ENCODE measurements around the gene CRIM1. TPM values are rescaled to one million over a fixed set of nuclear protein-coding genes. Genes with fewer than 3 reads are reported as not detected.

Gene CRIM1
- polyA plus RNA-seq, 2 of the 4 experiments (the other 2 are of a cell fraction): 127 to 208 TPM

DNA sequence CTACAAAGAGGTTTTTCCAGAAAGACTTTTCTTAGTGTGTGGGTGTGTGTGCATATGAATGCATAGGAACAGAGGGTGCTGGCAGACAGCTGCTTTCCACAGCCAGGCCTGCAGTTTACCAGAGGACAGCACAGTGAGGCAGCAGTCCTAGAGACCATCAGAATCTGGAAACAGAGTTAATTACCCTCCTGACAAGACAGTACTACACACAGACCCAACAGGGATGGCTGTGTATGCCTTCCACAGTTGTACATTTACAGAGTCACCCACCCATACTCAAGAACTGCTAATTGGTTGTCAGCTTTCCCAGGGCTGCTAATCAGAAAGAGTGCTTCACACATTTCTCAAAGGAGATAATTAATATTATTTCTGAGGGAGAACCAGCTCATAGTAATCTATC is 137.7 kb downstream of the CRIM1 start:
- POLR2A ChIA-PET: no interaction called here
- H3K4me2 ChIP-seq: 0 out of 3 replicates have a peak overlapping the region, but pooled peaks have one; percentile 15
- FAIRE-seq (no peak), DNase-seq (ENCODE audit: low read depth in 1 of 2, low spot score in 1 of 2) (no peak), ATAC-seq (peak in 1 of 2 experiments; percentile 17; a peak in 3 of 6 replicates)
- peak overlapping the region; percentile 11 to 63; a peak in 5 of 6 replicates for H3K27ac ChIP-seq
- CTCF ChIA-PET: interaction anchor here (1.0 to 2.0 kb wide), 5 partner anchors 10 to 34 kb away, joined by 3 to 7 read pairs (median 5); no protein-coding TSS in a partner anchor
- TF ChIP-seq, protein P1, sequence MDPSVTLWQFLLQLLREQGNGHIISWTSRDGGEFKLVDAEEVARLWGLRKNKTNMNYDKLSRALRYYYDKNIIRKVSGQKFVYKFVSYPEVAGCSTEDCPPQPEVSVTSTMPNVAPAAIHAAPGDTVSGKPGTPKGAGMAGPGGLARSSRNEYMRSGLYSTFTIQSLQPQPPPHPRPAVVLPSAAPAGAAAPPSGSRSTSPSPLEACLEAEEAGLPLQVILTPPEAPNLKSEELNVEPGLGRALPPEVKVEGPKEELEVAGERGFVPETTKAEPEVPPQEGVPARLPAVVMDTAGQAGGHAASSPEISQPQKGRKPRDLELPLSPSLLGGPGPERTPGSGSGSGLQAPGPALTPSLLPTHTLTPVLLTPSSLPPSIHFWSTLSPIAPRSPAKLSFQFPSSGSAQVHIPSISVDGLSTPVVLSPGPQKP (IDR thresholded peaks at IDR 0.05; ENCODE audit: low read depth, low read length): no peak
- TF ChIP-seq, protein P2, sequence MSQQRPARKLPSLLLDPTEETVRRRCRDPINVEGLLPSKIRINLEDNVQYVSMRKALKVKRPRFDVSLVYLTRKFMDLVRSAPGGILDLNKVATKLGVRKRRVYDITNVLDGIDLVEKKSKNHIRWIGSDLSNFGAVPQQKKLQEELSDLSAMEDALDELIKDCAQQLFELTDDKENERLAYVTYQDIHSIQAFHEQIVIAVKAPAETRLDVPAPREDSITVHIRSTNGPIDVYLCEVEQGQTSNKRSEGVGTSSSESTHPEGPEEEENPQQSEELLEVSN (IDR thresholded peaks at IDR 0.05; ENCODE audit: borderline replicate concordance, low read depth): no peak
- TF ChIP-seq HEYL (CRISPR knock-in tag; IDR thresholded peaks at IDR 0.05) (no peak), ZFP36 (IDR thresholded peaks at IDR 0.05; ENCODE audit: borderline replicate concordance, partially characterized antibody) (no peak), SMC3 (IDR thresholded peaks at IDR 0.05) (no peak), RARB (CRISPR knock-in tag; IDR thresholded peaks at IDR 0.05) (no peak), CHD2 (IDR thresholded peaks at IDR 0.05; ENCODE audit: low read length, partially characterized antibody) (no peak), CBX8 (IDR thresholded peaks at IDR 0.05) (no peak)
- TF ChIP-seq, protein P3, sequence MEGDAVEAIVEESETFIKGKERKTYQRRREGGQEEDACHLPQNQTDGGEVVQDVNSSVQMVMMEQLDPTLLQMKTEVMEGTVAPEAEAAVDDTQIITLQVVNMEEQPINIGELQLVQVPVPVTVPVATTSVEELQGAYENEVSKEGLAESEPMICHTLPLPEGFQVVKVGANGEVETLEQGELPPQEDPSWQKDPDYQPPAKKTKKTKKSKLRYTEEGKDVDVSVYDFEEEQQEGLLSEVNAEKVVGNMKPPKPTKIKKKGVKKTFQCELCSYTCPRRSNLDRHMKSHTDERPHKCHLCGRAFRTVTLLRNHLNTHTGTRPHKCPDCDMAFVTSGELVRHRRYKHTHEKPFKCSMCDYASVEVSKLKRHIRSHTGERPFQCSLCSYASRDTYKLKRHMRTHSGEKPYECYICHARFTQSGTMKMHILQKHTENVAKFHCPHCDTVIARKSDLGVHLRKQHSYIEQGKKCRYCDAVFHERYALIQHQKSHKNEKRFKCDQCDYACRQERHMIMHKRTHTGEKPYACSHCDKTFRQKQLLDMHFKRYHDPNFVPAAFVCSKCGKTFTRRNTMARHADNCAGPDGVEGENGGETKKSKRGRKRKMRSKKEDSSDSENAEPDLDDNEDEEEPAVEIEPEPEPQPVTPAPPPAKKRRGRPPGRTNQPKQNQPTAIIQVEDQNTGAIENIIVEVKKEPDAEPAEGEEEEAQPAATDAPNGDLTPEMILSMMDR (IDR thresholded peaks at IDR 0.05): no peak
- H3K4me1 ChIP-seq: peaks cover 72% of the 10 kb centered on the region
- no peaks in the 10 kb centered on the region for H3K9me3 ChIP-seq
- H3K4me3 ChIP-seq: no peak overlapping the region

DNA sequence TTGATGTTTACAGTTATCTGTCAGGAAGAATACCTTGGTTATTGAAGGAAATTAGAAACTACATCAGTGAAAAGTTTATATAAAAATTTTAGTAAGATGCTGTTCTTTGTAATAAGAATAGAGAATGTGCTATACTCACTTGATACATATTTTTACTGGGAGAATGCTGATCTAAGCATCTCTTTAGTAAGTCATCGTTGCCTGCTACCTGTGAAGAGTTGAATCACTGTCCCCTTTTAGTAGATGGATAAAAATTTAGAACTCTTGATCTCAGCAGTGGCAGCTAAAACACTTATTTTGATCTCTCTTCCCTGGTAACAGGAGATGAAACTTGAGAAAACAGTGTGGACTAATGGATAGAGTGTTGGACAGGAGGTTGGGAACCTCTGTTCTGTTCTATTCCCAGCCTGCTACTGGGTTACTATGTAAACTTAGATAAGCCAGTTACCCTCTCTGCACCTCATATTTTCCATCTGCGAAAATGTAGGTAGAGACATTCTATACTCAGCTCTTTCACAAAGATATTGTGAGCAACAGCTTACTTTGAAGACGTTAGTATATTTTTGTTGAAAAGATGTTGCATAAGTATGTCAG is 142.1 kb downstream of the CRIM1 start:
- H3K9me3 ChIP-seq: no peaks in the 10 kb centered on the region

DNA sequence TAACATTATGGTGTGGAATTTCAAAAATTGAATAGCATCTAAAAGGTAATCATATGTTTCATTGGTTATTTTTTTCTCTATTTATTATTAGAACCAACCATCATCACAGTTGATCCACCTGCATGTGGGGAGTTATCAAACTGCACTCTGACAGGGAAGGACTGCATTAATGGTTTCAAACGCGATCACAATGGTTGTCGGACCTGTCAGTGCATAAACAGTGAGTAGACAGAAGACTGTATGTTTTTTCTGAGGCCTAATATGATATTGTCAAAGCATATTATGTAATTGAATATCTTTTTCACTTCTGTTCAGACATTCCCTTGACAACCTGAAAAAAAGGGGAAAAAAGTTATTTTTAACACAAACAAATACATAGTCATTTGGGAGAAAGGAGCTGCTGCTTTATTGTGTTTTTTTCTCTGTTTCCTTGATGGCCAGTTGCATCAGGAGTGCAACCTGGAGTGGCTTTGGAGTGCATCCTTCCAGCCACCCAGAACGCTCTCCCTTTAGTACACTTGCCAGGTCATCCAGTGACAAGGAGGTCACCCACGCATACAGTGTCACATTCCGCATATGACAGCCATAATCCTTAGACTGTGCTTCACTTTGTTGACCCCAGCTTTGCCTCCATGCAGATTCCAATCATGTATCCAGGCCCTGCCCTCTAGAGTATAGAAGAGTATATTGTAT is 143.7 kb downstream of the CRIM1 start:
- Histone ChIP-seq H3K27ac (no peak overlapping the region), H3K4me3 (no peak overlapping the region), H3K9me3 (no peaks in the 10 kb centered on the region), H3K4me2 (no peak overlapping the region), H3K4me1 (peaks cover 44% of the 10 kb centered on the region)
- ChIA-PET CTCF (interaction anchor here (0.9 to 1.8 kb wide), 6 partner anchors 8 to 165 kb away, joined by 4 to 9 read pairs (median 6); no protein-coding TSS in a partner anchor), POLR2A (no interaction called here)
- 94% methylated on average over 6 of the region's 6 CpGs for WGBS (ENCODE audit: missing lambda C conversion rate)
- DNase-seq (ENCODE audit: low read depth in 1 of 2, low spot score in 1 of 2) (no peak), ATAC-seq (peak; percentile 31 to 40; a peak in 4 of 6 replicates), FAIRE-seq (no peak)
- TF ChIP-seq CBX2 (IDR thresholded peaks at IDR 0.05; ENCODE audit: borderline replicate concordance, low read depth): no peak
- TF ChIP-seq EHMT2 (IDR thresholded peaks at IDR 0.05; ENCODE audit: low read depth): no peak

More for the DNA sequence above, 142.1 kb downstream of the CRIM1 start:
- Histone ChIP-seq H3K4me3 (no peak overlapping the region), H3K4me1 (peaks cover 44% of the 10 kb centered on the region), H3K4me2 (no peak overlapping the region), H3K27ac (0 out of 6 replicates have a peak overlapping the region, but pooled peaks of 1 of the 2 experiments have one; percentile 4)
- ChIA-PET CTCF (interaction anchor here (1.2 to 1.8 kb wide), 2 partner anchors 9 to 12 kb away, joined by 3 to 6 read pairs; no protein-coding TSS in a partner anchor), POLR2A (no interaction called here)
- DNase-seq (ENCODE audit: low read depth in 1 of 2, low spot score in 1 of 2): no peak
- TF ChIP-seq HEYL (CRISPR knock-in tag; IDR thresholded peaks at IDR 0.05) (no peak), MYC (IDR thresholded peaks at IDR 0.05; ENCODE audit: borderline replicate concordance, low read length) (no peak), HOXA7 (CRISPR knock-in tag; IDR thresholded peaks at IDR 0.05) (no peak), POLR2AphosphoS2 (conservative IDR thresholded peaks at IDR 0.05; ENCODE audit: low read length) (0 out of 2 replicates have a peak, but pooled peaks have one; percentile 13), MAFK (IDR thresholded peaks at IDR 0.05; ENCODE audit: partially characterized antibody) (peak; percentile 63)
- TF ChIP-seq, protein P4, sequence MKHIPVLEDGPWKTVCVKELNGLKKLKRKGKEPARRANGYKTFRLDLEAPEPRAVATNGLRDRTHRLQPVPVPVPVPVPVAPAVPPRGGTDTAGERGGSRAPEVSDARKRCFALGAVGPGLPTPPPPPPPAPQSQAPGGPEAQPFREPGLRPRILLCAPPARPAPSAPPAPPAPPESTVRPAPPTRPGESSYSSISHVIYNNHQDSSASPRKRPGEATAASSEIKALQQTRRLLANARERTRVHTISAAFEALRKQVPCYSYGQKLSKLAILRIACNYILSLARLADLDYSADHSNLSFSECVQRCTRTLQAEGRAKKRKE (CRISPR knock-in tag; IDR thresholded peaks at IDR 0.05; ENCODE audit: low read depth): no peak
- TF ChIP-seq, protein P5, sequence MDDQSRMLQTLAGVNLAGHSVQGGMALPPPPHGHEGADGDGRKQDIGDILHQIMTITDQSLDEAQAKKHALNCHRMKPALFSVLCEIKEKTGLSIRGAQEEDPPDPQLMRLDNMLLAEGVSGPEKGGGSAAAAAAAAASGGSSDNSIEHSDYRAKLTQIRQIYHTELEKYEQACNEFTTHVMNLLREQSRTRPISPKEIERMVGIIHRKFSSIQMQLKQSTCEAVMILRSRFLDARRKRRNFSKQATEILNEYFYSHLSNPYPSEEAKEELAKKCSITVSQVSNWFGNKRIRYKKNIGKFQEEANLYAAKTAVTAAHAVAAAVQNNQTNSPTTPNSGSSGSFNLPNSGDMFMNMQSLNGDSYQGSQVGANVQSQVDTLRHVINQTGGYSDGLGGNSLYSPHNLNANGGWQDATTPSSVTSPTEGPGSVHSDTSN (IDR thresholded peaks at IDR 0.05): no peak
- WGBS (ENCODE audit: missing lambda C conversion rate): 78% methylated on average over 3 of the region's 3 CpGs
- no peak for FAIRE-seq
- ATAC-seq: 0 out of 6 replicates have a peak, but pooled peaks of 1 of the 2 experiments have one; percentile 10
